CD4-positive, alpha-beta T cell treated with Interleukin-6 at 100 ng/mL for 8 hours (primary cell): ENCODE results near the gene VSIG8.
"Not testable (repeated sequence)": the region's sequence is repeated elsewhere in the genome, so short reads cannot be mapped to it uniquely, and the experiment has no call there.

Source experiments
- DNase-seq: peaks from one replicate; pipeline ENCODE4 v3.0.0-alpha.2; 2020; ENCODE audit warnings: mixed read lengths, low spot score

The VSIG8 gene

GRCh38 chr1:159862557-159862956, at the start of gene VSIG8:
VSIG8 (minus strand) TSS chr1:159862657; CDS start chr1:159862521, 136 bp downstream.
- DNase-seq = no peak

GRCh38 chr1:159911326-159912070, 49.0 kb upstream of the VSIG8 start:
- DNase-seq = peak; percentile 15

- no peak for DNase-seq
Observed at GRCh38 chr1:159908031-159908940, 45.8 kb upstream of the VSIG8 start.

- DNase-seq = no peak
Observed at GRCh38 chr1:159906960-159907359, 44.5 kb upstream of the VSIG8 start.

- not testable (repeated sequence) for DNase-seq
Observed at GRCh38 chr1:159904036-159904435, 41.6 kb upstream of the VSIG8 start.

- DNase-seq = no peak
Observed at GRCh38 chr1:159902541-159902940, 40.1 kb upstream of the VSIG8 start.

GRCh38 chr1:159900755-159901360, 38.4 kb upstream of the VSIG8 start:
- no peak for DNase-seq

GRCh38 chr1:159900086-159900680, 37.7 kb upstream of the VSIG8 start, which contains the start of gene CFAP45:
CFAP45 (minus strand) TSS chr1:159900165; CDS start chr1:159900098, 67 bp downstream.
- DNase-seq = no peak

GRCh38 chr1:159899634-159900033, 37.2 kb upstream of the VSIG8 start:
- not testable (repeated sequence) for DNase-seq

- no peak for DNase-seq
Observed at GRCh38 chr1:159898527-159898926, 36.1 kb upstream of the VSIG8 start.

- no peak for DNase-seq
Observed at GRCh38 chr1:159897962-159898361, 35.5 kb upstream of the VSIG8 start.

GRCh38 chr1:159896546-159896930, 34.1 kb upstream of the VSIG8 start:
- no peak for DNase-seq

GRCh38 chr1:159895836-159896545, 33.5 kb upstream of the VSIG8 start:
- no peak for DNase-seq

GRCh38 chr1:159895286-159895685, 32.8 kb upstream of the VSIG8 start:
- no peak for DNase-seq

- DNase-seq = no peak
Observed at GRCh38 chr1:159892944-159893343, 30.5 kb upstream of the VSIG8 start.

GRCh38 chr1:159891275-159892157, 29.1 kb upstream of the VSIG8 start:
- peak; percentile 82 for DNase-seq

GRCh38 chr1:159890390-159890789, 27.9 kb upstream of the VSIG8 start:
- DNase-seq = no peak

GRCh38 chr1:159889821-159890252, 27.4 kb upstream of the VSIG8 start:
- no peak for DNase-seq

- DNase-seq = no peak
Observed at GRCh38 chr1:159889202-159889601, 26.7 kb upstream of the VSIG8 start.

GRCh38 chr1:159884296-159884695, 21.8 kb upstream of the VSIG8 start:
- no peak for DNase-seq
